ENCODE results near the gene PNMA8C.
"Not testable (repeated sequence)": the region's sequence is repeated elsewhere in the genome, so short reads cannot be mapped to it uniquely, and the experiment has no call there.

PNMA8C gene

DNA sequence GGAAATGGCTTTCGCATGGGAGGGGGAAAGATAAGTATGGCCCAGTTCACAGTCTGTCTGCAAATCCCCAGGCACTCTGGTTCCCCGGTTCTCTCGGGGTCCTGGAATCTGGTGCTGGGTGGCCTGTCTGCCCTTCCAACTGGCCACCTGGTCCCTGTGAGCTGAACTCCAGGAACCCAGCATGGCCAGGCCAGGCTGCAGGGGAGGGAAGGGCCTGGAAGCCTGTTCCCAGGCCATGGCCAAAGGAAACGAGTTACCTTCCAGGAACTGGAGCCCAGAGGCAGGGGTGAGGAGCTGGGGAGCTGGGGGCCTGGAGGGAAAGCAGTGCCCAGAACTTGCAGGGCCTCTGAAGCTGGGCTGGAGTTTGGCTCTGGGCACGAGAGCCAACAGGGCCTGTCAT, 19.1 kb upstream of the PNMA8C start:
- no peak overlapping the region for H3K27ac ChIP-seq
- TF ChIP-seq, protein P1, sequence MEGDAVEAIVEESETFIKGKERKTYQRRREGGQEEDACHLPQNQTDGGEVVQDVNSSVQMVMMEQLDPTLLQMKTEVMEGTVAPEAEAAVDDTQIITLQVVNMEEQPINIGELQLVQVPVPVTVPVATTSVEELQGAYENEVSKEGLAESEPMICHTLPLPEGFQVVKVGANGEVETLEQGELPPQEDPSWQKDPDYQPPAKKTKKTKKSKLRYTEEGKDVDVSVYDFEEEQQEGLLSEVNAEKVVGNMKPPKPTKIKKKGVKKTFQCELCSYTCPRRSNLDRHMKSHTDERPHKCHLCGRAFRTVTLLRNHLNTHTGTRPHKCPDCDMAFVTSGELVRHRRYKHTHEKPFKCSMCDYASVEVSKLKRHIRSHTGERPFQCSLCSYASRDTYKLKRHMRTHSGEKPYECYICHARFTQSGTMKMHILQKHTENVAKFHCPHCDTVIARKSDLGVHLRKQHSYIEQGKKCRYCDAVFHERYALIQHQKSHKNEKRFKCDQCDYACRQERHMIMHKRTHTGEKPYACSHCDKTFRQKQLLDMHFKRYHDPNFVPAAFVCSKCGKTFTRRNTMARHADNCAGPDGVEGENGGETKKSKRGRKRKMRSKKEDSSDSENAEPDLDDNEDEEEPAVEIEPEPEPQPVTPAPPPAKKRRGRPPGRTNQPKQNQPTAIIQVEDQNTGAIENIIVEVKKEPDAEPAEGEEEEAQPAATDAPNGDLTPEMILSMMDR (IDR thresholded peaks at IDR 0.05) = no peak
- TF ChIP-seq ZFX (IDR thresholded peaks at IDR 0.05; ENCODE audit: borderline replicate concordance) = no peak

DNA sequence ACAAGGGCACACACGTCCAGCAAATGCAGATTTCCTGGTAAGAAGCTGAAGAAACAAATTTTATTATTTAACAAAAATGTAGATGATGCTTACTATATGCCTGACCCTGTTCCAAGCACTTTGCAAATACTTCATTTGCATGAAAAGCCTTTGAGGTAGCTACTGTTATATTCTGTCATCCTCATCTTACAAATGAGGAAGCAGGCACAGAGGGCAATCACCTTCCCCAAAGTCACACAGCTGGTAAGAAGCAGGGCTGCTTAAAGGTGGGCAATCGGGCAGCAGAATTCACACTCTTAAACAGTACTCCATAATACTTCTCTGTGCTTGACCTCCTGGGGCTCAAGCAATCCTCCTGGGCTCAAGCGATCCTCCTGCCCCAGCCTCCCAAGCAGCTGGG, 18.3 kb upstream of the PNMA8C start:
- TF ChIP-seq ZFX (IDR thresholded peaks at IDR 0.05; ENCODE audit: borderline replicate concordance) = no peak
- TF ChIP-seq, protein P1 (IDR thresholded peaks at IDR 0.05) = no peak
- no peak overlapping the region for H3K27ac ChIP-seq

DNA sequence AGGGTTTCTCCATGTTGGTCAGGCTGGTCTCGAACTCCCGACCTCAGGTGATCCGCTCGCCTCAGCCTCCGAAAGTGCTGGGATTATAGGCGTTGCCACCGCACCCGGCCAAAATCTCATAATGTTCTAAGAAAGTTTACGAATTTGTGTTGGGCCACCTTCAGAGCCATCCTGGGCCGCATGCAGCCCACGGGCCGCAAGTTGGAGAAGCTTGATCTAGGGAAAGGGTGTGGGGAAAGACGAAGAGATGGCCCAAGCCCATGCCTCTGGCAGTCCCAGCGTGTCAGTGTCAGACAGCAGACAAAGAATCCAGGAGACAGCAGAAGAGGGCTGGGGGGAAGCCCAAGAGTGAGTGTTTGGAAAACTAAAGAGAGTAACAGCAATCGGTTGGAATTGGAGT, 17.3 kb upstream of the PNMA8C start:
- no peak overlapping the region for H3K27ac ChIP-seq
- TF ChIP-seq, protein P1 (IDR thresholded peaks at IDR 0.05) = no peak
- TF ChIP-seq ZFX (IDR thresholded peaks at IDR 0.05; ENCODE audit: borderline replicate concordance) = no peak

DNA sequence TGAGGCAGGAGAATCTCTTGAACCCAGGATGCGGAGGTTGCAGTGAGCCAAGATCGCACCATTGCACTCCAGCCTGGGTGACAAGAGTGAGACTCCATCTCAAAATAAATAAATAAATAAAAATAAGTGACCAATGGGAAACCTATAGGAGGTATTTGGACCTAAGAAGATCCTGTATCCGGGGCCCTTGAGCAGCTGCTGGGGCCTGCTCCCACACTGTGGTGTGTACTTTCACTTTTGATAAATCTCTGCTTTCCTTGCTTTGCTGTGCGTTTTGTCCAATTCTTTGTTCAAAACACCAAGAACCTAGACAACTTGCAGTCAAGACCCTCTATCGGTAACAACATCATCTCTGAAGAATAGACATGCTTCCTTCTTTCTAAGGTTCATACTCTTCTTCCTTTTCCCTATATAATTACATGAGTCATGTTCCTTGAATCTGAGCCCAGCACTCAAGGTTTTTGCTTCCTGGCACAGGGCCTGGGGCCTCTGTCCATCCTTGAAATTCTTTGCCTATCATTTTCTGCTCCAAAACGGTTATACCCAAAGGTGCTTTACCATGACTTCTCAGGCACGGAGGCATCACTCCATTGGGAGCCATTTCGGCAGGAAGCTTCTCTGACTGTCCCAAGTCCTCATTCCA, 14.2 kb upstream of the PNMA8C start:
- no peak for TF ChIP-seq ZFX (IDR thresholded peaks at IDR 0.05; ENCODE audit: borderline replicate concordance)
- TF ChIP-seq, protein P1 (IDR thresholded peaks at IDR 0.05) = no peak
- H3K27ac ChIP-seq = no peak overlapping the region

DNA sequence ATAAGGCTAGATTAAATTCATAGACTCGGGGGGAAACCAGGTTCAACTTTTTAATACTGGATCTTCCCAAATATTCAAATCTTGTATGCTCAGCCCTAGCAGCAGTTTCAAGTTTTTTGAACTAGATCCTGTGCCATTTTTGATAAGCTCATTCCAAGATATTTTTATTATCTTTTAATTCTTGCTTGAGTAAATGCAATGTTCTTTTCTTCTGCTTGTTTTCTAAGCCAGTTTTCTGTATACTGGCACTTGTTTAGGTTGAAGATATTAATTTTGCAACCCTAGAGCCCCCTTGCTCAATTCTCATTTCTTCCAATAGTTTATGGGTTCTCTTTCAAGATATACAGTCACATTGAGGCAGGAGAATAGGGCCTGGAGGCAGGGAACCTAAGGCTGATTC, 13.1 kb upstream of the PNMA8C start:
- H3K27ac ChIP-seq = no peak overlapping the region
- TF ChIP-seq, protein P1 (IDR thresholded peaks at IDR 0.05) = no peak
- no peak for TF ChIP-seq ZFX (IDR thresholded peaks at IDR 0.05; ENCODE audit: borderline replicate concordance)

DNA sequence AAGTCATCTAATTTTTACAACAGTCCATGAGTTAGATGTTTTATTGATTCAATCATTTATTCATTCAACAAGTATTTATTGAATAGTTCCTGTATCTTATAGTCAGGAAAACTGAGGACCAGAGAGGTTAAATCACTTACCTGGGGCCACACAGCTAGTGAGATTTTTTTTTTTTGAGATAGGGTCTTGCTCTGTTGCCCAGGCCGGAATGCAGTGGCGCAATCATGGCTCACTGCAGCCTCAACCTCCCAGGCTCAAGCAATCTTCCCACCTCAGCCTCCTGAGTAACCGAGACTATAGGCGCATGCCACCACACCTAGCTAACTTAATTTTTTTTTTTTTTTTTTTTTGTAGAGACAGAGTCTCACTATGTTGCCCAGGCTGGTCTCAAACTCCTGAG, 7.0 kb upstream of the PNMA8C start:
- H3K27ac ChIP-seq = not testable (repeated sequence)

DNA sequence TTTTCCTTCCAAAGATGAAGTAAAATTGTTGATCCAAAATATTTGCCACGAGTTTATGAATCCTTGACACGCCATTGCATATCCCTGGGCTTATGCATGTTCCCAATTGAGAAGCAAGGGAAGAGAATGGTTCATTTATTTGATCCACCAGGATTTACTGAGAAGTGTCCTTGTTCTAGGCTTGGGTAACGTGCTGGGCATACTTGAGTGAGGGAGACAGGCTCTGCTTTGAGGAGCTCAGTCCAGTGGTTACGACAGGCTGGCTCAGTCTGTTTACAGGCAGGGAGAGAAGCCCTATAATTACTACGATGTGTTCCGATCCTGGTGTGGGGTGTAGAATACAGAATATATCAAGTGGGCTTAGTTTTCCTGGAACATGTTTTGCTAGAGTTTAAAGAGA, 6.3 kb upstream of the PNMA8C start:
- H3K27ac ChIP-seq = no peak overlapping the region
- TF ChIP-seq, protein P1 (IDR thresholded peaks at IDR 0.05) = no peak
- TF ChIP-seq ZFX (IDR thresholded peaks at IDR 0.05; ENCODE audit: borderline replicate concordance) = no peak

DNA sequence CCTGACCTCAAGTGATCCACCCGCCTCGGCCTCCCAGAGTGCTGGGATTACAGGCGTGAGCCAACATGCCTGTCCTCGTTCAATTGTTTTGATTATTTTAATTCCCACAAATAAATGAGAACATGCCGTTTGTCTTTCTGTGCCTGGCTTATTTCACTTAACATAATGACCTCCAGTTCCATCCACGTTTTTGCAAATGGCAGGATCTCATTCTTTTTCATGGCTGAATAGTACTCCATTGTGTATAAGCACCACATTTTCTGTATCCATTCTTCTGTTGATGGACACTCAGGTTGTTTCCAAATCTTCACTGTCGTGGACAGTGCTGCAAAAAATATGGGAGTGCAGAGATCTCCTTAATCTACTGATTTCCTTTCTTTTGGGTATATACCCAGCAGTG, 4.7 kb upstream of the PNMA8C start:
- not testable (repeated sequence) for H3K27ac ChIP-seq

Data from 22Rv1 (cell line).